Adrenal gland (tissue), 5 donors: Measurements from ENCODE around the gene SLC35C1.

Source experiments
- CTCF ChIP-seq, 6 experiments: fragments of 450-650 bp in 4 of 6; fragments of 200-600 bp in 2 of 6; sonication (generic) in 1 of 6; IDR thresholded peaks; 1 replicate in 5 of 6; 2 replicates in 1 of 6; pipeline versions ENCODE4 v1.5.1 to v1.8.0; 2016 to 2021; ENCODE audit warnings: antibody characterized with exemption in 6 of 6, mild to moderate bottlenecking in 2 of 6, moderate library complexity in 1 of 6
- POLR2A ChIP-seq, 2 donors: fragments of 450-650 bp; IDR thresholded peaks; one replicate each; pipeline ENCODE4 v1.6.1; 2017; ENCODE audit warnings: antibody characterized with exemption in 2 of 2, mild to moderate bottlenecking in 2 of 2, moderate library complexity in 1 of 2
- donor health status: DM: no; HTN: no; CAD: no.

DNA sequence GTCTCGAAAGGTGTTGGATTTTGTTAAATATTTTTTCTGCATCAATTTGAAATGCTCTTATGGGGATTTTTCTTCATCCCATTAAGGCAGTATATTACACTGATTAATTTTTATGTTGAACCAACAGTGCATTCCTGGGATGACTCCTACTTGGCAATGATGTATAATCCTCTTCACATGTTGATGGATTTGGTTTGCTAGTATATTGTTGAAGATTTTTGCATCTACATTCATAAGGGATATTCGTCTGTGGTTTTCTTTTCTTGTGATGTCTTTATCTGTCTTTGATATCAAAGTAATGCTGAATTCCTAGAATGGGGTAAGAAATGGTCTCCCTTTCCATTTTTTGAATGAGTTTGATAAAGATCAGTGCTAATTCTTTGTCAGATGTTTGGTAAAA is 18.7 kb upstream of the SLC35C1 start:
- no peak for TF ChIP-seq CTCF (IDR thresholded peaks at IDR 0.05)
- no peak for TF ChIP-seq POLR2A (IDR thresholded peaks at IDR 0.05)
